NCI-H524 (cell line): ENCODE measurements around the gene ANKRD42.
"Not testable (repeated sequence)": the region's sequence is repeated elsewhere in the genome, so short reads cannot be mapped to it uniquely, and the experiment has no call there.

ENCODE experiments used
- DNase-seq, 2 experiments: peaks; one replicate each; lab custom pipeline; 2025; lab: John Stamatoyannopoulos, UW

Gene ANKRD42

DNA sequence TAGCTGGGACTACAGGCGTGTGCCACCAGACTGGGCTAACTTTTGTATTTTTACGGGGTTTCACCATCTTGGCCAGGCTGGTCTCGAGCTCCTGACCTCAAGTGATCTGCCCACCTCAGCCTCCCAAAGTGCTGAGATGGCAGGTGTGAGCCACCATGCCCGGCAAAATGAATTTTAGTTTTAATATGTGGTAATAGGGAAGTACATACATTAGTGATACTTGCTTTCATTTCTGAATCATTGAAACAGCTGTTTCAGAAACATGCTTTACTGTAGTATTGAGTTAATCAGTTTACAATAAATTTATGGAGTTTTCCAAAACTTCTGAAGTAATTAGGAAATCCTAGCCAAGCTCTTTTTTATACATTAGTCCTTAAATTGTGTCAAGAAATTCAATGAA, 21.0 kb upstream of the ANKRD42 start:
- DNase-seq: no peak

DNA sequence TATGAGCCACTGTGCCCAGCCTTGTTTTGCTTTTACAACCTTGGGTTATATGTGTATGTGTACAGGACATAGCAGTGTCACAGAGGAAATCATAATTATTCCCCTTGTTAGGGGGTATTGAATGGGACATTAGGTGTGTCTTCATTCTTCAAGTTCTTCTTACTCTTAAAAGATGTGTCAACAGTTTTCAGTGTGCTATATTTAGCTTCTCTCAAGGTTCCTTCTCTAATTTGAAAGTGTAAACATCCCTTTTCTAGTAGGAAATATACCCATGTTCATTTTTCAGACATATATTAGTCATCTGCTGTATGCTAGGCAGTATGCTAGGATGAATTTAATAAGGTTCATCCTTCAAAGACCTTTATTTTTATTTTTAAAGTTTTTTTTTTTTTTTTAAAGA, 19.5 kb upstream of the ANKRD42 start:
- DNase-seq: no peak

- DNase-seq: no peak
These were observed 17.7 kb upstream of the ANKRD42 start for GRCh38 chr11:83175815-83176214.

- DNase-seq: no peak
These were observed 11.7 kb upstream of the ANKRD42 start for GRCh38 chr11:83181815-83182214.

DNA sequence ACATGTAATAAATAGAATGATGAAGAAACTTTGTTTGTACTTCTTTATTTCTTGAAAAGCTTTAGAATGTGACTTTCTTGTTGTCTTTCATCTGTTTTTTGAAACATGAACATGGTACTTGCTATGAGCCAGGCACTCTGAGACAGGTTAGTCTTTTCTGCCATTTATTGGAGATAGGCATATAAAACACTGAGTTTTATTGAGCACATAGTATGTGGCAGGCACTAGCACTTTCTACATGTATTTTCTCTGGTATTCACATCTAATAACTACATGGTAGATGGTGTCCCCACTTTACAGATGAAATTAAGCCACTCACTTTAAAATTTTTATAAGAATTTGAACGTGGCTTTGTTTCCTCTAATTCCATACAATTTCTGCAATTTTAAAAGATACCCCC, 7.7 kb upstream of the ANKRD42 start:
- DNase-seq: no peak

GRCh38 chr11:83187465-83187864, 6.0 kb upstream of the ANKRD42 start:
- DNase-seq: no peak

DNA sequence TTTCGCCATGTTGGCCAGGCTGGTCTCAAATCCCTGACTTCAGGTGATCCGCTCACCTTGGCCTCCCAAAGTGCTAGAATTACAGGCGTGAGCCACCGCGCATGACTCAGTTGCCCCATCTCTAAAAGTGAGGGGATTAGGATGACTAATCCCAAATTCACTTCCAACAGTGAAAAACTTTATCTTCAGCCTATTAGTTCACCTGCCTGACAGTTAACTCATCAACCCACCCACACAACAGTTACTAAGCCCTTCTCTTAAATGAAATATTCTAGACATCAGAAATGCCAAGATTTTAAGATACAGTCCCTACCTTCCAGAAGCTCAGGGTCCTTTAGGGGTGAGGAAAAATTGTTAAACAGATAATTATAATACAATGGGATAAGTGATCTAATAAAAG, 2.0 kb upstream of the ANKRD42 start:
- no peak for DNase-seq

- no peak for DNase-seq
These were observed 1.5 kb upstream of the ANKRD42 start for GRCh38 chr11:83191986-83192385.

DNA sequence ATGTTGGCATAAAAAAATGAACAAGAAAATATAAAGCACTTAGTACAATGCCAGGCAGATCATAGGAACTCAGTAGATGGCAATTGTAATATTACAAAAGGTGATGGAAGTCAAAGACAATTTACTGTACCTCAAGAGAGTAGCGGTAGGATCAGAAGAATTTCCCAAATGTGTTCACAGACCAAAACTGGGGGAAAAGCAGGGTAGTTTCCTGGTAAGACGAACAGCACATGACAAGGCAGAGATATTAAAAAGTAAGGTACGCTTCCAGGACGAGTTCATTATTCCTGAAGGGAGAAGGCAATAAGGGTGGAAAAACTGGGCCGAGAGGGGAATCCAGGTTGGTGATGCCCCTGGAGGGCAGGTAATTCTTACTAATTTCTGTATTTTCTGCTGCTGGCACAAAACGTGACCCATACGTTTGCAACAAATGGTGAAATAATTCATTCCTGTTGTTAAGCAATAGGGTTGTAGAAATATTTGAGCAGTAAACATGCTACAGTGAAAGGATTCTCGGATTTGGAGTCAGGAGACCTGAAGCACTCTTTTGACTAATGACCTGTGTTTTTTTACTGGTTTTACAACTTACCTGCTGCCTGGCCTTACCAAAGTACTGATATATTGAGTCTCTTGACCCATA, 786 bp upstream of the ANKRD42 start:
- no peak for DNase-seq

GRCh38 chr11:83194281-83195142, 1.0 kb downstream of the ANKRD42 start:
- peak in 1 of 2 experiments; percentile 39 for DNase-seq

- DNase-seq: no peak
These were observed 1.6 kb downstream of the ANKRD42 start for GRCh38 chr11:83195143-83195466.

- no peak for DNase-seq
These were observed 2.1 kb downstream of the ANKRD42 start for GRCh38 chr11:83195649-83196048.

- DNase-seq: no peak
These were observed 6.5 kb downstream of the ANKRD42 start for GRCh38 chr11:83200035-83200434.

- no peak for DNase-seq
These were observed 12.2 kb downstream of the ANKRD42 start for GRCh38 chr11:83205608-83206185.

- DNase-seq: no peak
These were observed 12.7 kb downstream of the ANKRD42 start for GRCh38 chr11:83206221-83206620.

DNA sequence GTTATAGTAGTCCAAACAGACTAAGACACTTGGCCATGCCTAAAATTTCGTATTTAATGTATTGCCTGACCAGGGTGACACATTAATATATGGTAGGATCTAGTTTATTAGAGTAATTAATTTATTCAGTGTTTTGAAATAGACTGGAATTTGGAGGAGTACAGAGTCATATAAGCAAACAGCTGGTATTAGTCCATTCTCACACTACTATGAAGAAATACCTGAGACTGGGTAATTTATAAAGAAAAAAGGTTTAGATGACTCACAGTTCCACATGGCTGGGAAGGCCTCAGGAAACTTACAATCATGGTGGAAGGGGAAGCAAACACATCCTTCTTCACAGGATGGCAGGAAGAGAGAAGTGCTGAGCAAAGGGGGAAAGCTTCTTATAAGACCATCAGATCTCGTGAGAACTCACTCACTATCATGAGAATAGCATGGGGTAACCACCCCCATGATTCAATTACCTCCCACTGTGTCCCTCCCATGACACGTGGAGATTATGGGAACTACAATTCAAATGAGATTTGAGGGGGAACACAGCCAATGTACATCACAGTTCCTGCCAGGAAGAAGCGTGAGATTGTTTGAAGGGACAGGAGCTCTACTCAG, 13.4 kb downstream of the ANKRD42 start:
- not testable (repeated sequence) for DNase-seq

GRCh38 chr11:83219095-83219494, 25.6 kb downstream of the ANKRD42 start:
- DNase-seq: peak in 1 of 2 experiments; percentile 31

GRCh38 chr11:83220260-83220659, 26.7 kb downstream of the ANKRD42 start:
- DNase-seq: peak; percentile 17 to 38

DNA sequence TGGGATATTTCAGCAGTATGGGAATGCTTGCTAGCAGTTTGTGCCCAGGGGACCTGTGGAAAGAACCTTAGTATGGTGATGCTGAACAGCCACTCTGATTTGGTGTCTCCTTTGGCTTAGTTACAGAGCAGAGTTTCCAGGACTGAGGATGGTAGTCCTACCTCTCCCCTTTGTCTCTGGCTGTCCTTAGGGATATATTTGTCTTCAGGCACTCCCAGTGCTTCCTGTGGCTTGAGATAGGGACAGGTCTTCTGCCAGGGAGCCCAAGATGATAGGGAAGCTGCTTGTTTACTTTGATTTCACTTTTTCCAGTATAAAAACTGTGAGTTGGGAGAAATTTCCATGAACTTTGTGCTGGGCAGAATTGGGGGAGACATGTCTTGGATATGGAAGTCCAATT, 28.2 kb downstream of the ANKRD42 start:
- DNase-seq: no peak

GRCh38 chr11:83222499-83222898, 29.0 kb downstream of the ANKRD42 start:
- DNase-seq: no peak

DNA sequence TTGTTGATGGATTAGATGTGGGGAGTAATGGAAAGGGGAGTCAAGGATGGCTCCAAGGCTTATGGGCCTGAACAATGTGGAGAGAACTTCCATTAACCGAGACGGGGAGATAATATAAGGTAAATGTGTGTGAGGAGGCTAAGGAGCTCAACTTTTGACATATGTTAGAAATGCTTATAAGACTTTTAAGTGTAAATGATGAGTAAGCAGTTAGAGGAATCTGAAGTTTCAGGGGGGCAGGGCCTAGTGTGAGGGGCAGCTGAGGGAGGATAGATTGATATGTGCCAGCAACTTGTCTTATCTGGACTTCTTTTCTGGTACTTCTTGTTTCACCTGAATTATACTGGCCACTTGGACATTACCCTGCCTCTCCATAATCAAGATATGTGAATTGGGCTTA, 29.9 kb downstream of the ANKRD42 start:
- DNase-seq: no peak

DNA sequence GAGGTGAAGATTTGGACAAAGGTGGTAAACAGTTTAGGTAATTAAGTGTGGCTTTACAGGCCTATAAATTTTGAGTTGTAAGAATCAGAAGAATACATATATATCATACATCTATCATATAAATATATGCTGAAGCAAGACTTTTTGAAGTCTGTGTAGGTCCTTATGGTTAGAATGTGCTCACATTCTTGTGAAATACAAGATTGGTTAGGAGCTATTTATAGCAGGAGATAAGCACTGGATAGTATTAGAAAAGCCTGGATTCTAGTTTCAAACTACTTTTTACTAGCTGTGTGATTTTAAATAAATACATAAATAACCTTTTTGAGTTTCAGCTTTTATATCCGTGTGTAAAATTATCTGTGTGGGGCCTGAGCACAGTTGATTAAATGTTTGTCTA, 42.3 kb downstream of the ANKRD42 start:
- no peak for DNase-seq

DNA sequence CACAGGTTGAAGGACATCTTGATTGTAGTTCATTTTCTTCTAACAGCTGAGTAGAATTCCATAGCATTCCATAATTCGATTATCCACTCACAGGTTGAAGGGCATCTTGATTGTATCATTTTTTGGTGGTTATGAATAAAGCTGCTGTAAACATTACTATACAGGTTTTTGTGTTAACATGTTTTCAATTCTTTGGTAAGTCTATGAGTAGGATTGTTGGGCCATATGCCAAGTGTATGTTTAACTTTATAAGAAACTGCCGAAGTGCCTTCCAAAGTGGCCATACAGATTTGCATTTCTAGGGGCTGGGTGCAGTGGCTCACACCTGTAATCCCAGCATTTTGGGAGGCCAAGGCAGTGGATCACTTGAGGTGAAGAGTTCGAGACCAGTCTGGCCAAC, 44.6 kb downstream of the ANKRD42 start:
- DNase-seq: no peak
